Epithelial cell of esophagus (primary cell): ENCODE results near the gene KRTAP5-7.
"Not testable (repeated sequence)": the region's sequence is repeated elsewhere in the genome, so short reads cannot be mapped to it uniquely, and the experiment has no call there.

ENCODE experiments used
- DNase-seq: peaks from one replicate; pipeline ENCODE4 v3.0.0; 2010; ENCODE audit warnings: low read depth
- H3K4me3 ChIP-seq: 2 replicates; pipeline ENCODE4 v1.5.1; 2011; ENCODE audit warnings: mild to moderate bottlenecking, low read length, control low read depth
- CTCF ChIP-seq: IDR thresholded peaks from 2 replicates; pipeline ENCODE4 v1.5.1; 2011; ENCODE audit warnings: low read depth, mild to moderate bottlenecking, low read length, control low read depth, inconsistent platforms; ENCODE audit not compliant: insufficient read depth; ENCODE audit errors: missing control alignments

KRTAP5-7 gene

GRCh38 chr11:71519546-71519945, 7.5 kb upstream of the KRTAP5-7 start:
- no peak for DNase-seq
- H3K4me3 ChIP-seq = no peak overlapping the region
- no peak for TF ChIP-seq CTCF

- no peak for DNase-seq
- TF ChIP-seq CTCF = no peak
These were observed 1.7 kb upstream of the KRTAP5-7 start for GRCh38 chr11:71525188-71525937.

GRCh38 chr11:71525938-71526495, 1.1 kb upstream of the KRTAP5-7 start:
- TF ChIP-seq CTCF = no peak
- H3K4me3 ChIP-seq = no peak overlapping the region
- no peak for DNase-seq

More at GRCh38 chr11:71525188-71525937, 1.7 kb upstream of the KRTAP5-7 start:
- no peak overlapping the region for H3K4me3 ChIP-seq

- H3K4me3 ChIP-seq = no peak overlapping the region
- DNase-seq = no peak
- TF ChIP-seq CTCF = no peak
These were observed 626 bp downstream of the KRTAP5-7 start for GRCh38 chr11:71527576-71528210.

- TF ChIP-seq CTCF = no peak
- no peak for DNase-seq
- H3K4me3 ChIP-seq = no peak overlapping the region
These were observed 3.5 kb downstream of the KRTAP5-7 start for GRCh38 chr11:71530602-71531001.

- TF ChIP-seq CTCF = no peak
- H3K4me3 ChIP-seq = no peak overlapping the region
- DNase-seq = no peak
These were observed 5.1 kb downstream of the KRTAP5-7 start for GRCh38 chr11:71532036-71532610.

GRCh38 chr11:71534711-71535608, 7.9 kb downstream of the KRTAP5-7 start:
- DNase-seq, H3K4me3 ChIP-seq: not testable (repeated sequence)
